Tibial nerve (tissue), 4 donors: ENCODE results near the gene CDK5. TPM values are rescaled to one million over a fixed set of nuclear protein-coding genes. Genes with fewer than 3 reads are reported as not detected.
A peak's percentile ranks its signal among the peaks of the same experiment; 100 is the strongest.
"Not testable (repeated sequence)": the region's sequence is repeated elsewhere in the genome, so short reads cannot be mapped to it uniquely, and the experiment has no call there.

Source experiments
- DNase-seq, 2 donors: peaks; one replicate each; pipeline ENCODE4 v3.0.0-alpha.2; 2019; ENCODE audit warnings: low spot score in 2 of 2
- H3K27ac ChIP-seq, 4 donors: fragments of 200-600 bp; sonication (generic) in 3 of 4; one replicate each; pipeline ENCODE4 v1.5.1; 2017 to 2019; ENCODE audit warnings: mild to moderate bottlenecking in 1 of 4
- H3K27me3 ChIP-seq, 2 donors: fragments of 200-600 bp; sonication (generic) in 1 of 2; one replicate each; pipeline versions ENCODE4 v1.5.1 to v1.6.0; 2017 to 2019
- H3K36me3 ChIP-seq, 3 donors: fragments of 200-600 bp; sonication (generic); one replicate each; pipeline ENCODE4 v1.5.1; 2018 to 2019
- H3K4me1 ChIP-seq, 4 donors: fragments of 200-600 bp; sonication (generic) in 3 of 4; one replicate each; pipeline ENCODE4 v1.5.1; 2017 to 2019
- H3K4me3 ChIP-seq, 4 donors: fragments of 200-600 bp; sonication (generic) in 3 of 4; one replicate each; pipeline ENCODE4 v1.5.1; 2017 to 2019; ENCODE audit warnings: mild to moderate bottlenecking in 1 of 4, moderate library complexity in 1 of 4
- H3K9me3 ChIP-seq, 4 donors: fragments of 200-600 bp; sonication (generic) in 3 of 4; one replicate each; pipeline ENCODE4 v1.5.1; 2017 to 2019
- CTCF ChIP-seq, 5 experiments: fragments of 200-600 bp in 3 of 5; fragments of 450-650 bp in 2 of 5; sonication (generic) in 3 of 5; IDR thresholded peaks; one replicate each; pipeline ENCODE4 v1.5.1; 2016 to 2019; ENCODE audit warnings: antibody characterized with exemption in 5 of 5, mild to moderate bottlenecking in 3 of 5, moderate library complexity in 2 of 5
- EP300 ChIP-seq, 2 donors: sonication (generic); formaldehyde crosslinking; IDR thresholded peaks; one replicate each; pipeline ENCODE4 v1.6.1; 2017; ENCODE audit warnings: antibody characterized with exemption in 2 of 2, mild to moderate bottlenecking in 1 of 2
- POLR2A ChIP-seq, 2 donors: fragments of 450-650 bp; IDR thresholded peaks; one replicate each; pipeline ENCODE4 v1.6.1; 2017; ENCODE audit warnings: antibody characterized with exemption in 2 of 2, mild to moderate bottlenecking in 2 of 2, moderate library complexity in 2 of 2
- whole genome bisulfite sequencing, 2 donors: methylation state at CpG; one replicate each; pipeline ENCODE4 v1.1.5; 2018; 5-methylcytosine and 5-hydroxymethylcytosine counted together
- total RNA-seq, 4 donors: library from RNA; depleted of rRNA; stranded (reverse); fragments of >200 nt; gene quantifications; one replicate each; pipeline ENCODE4 v1.1.0, GENCODE V29; 2016

CDK5 gene
- total RNA-seq, 4 donors from 2014 or later, result 3.6 to 13.1 (median 7.1) TPM

GRCh38 chr7:151031011-151031410 lies 26.7 kb downstream of the CDK5 start:
- no peak for DNase-seq
- H3K4me3 ChIP-seq, result no peak overlapping the region
- no peaks in the 10 kb centered on the region for H3K9me3 ChIP-seq
- TF ChIP-seq CTCF (IDR thresholded peaks at IDR 0.05) (no peak), POLR2A (IDR thresholded peaks at IDR 0.05) (no peak), EP300 (IDR thresholded peaks at IDR 0.05) (no peak)
- peaks cover 0 to 25% (median 7%) of the 10 kb centered on the region in 4 donors for H3K4me1 ChIP-seq
- peaks cover 0 to 54% (median 0%) of the 10 kb centered on the region in 3 donors for H3K36me3 ChIP-seq
- no peak overlapping the region for H3K27ac ChIP-seq
- no peaks in the 10 kb centered on the region for H3K27me3 ChIP-seq
- WGBS, 2 donors, result 93 to 97% methylated on average over 4 of the region's 4 CpGs

- H3K4me1 ChIP-seq, result peaks cover 0 to 17% (median 7%) of the 10 kb centered on the region in 4 donors
- peak overlapping the region; percentile 53 to 82 (median 68) for H3K4me3 ChIP-seq
- no peaks in the 10 kb centered on the region for H3K9me3 ChIP-seq
- 47 to 52% methylated on average over 17 of the region's 17 CpGs for WGBS, 2 donors
- peaks cover 0 to 34% (median 0%) of the 10 kb centered on the region in 3 donors for H3K36me3 ChIP-seq
- peak overlapping the region; percentile 75 to 92 (median 78) for H3K27ac ChIP-seq
- peaks cover 0 to 4% of the 10 kb centered on the region in 2 donors for H3K27me3 ChIP-seq
- DNase-seq, result no peak
- TF ChIP-seq EP300 (IDR thresholded peaks at IDR 0.05), result no peak
- TF ChIP-seq CTCF (IDR thresholded peaks at IDR 0.05), result peak in 1 of 5 experiments; percentile 3
Observed at GRCh38 chr7:151028948-151029501, 28.7 kb downstream of the CDK5 start.

GRCh38 chr7:151028131-151028947 lies 29.4 kb downstream of the CDK5 start, which contains the start of gene ABCB8:
Gene ABCB8, plus strand, starts transcription at chr7:151028450. Its CDS starts 66 bp downstream, at chr7:151028516.
- peak; percentile 46 to 82 (median 57) for TF ChIP-seq CTCF (IDR thresholded peaks at IDR 0.05)
- peak; percentile 31 to 86 for TF ChIP-seq EP300 (IDR thresholded peaks at IDR 0.05)
- peak; percentile 25 to 82 for TF ChIP-seq POLR2A (IDR thresholded peaks at IDR 0.05)
- peak; percentile 99 to 100 for DNase-seq
- Histone ChIP-seq H3K27ac (peak within 1 kb of the TSS; percentile 75 to 92 (median 78)), H3K4me3 (peak within 1 kb of the TSS; percentile 53 to 82 (median 68)), H3K4me1 (peaks cover 0 to 17% (median 7%) of the 10 kb centered on the region in 4 donors), H3K36me3 (peaks cover 0 to 28% (median 0%) of the 10 kb centered on the region in 3 donors), H3K9me3 (no peaks in the 10 kb centered on the region), H3K27me3 (peaks cover 0 to 11% of the 10 kb centered on the region in 2 donors)
- 0 to 1% methylated on average over 41 to 42 of the region's 53 CpGs for whole genome bisulfite sequencing, 2 donors

GRCh38 chr7:151027728-151028130 lies 30.0 kb downstream of the CDK5 start:
- Histone ChIP-seq H3K4me3 (peak overlapping the region; percentile 43 to 82 (median 66)), H3K36me3 (peaks cover 0 to 21% (median 0%) of the 10 kb centered on the region in 3 donors), H3K27ac (peak overlapping the region; percentile 49 to 92 (median 77)), H3K27me3 (peaks cover 0 to 13% of the 10 kb centered on the region in 2 donors), H3K4me1 (peaks cover 0 to 17% (median 7%) of the 10 kb centered on the region in 4 donors)
- DNase-seq, H3K9me3 ChIP-seq: not testable (repeated sequence)
- 10 to 12% methylated on average over 16 of the region's 16 CpGs for WGBS, 2 donors
- peak in 1 of 2 donors; percentile 21 for TF ChIP-seq POLR2A (IDR thresholded peaks at IDR 0.05)

- not testable (repeated sequence) for H3K9me3 ChIP-seq, DNase-seq, H3K4me3 ChIP-seq
- peak overlapping the region in 3 of 4 donors; percentile 49 to 92 (median 76) for H3K27ac ChIP-seq
- H3K4me1 ChIP-seq, result peaks cover 0 to 17% (median 7%) of the 10 kb centered on the region in 4 donors
- peaks cover 0 to 15% of the 10 kb centered on the region in 2 donors for H3K27me3 ChIP-seq
- peaks cover 0 to 15% (median 0%) of the 10 kb centered on the region in 3 donors for H3K36me3 ChIP-seq
- WGBS, 2 donors, result 44% methylated on average over 19 of the region's 19 CpGs
Observed at GRCh38 chr7:151026771-151027727, 30.6 kb downstream of the CDK5 start.
